ENCODE results near the gene INTS15.

GRCh38 chr7:6654113-6654841 is 64.5 kb downstream of the INTS15 start:
- TF ChIP-seq, protein P1, sequence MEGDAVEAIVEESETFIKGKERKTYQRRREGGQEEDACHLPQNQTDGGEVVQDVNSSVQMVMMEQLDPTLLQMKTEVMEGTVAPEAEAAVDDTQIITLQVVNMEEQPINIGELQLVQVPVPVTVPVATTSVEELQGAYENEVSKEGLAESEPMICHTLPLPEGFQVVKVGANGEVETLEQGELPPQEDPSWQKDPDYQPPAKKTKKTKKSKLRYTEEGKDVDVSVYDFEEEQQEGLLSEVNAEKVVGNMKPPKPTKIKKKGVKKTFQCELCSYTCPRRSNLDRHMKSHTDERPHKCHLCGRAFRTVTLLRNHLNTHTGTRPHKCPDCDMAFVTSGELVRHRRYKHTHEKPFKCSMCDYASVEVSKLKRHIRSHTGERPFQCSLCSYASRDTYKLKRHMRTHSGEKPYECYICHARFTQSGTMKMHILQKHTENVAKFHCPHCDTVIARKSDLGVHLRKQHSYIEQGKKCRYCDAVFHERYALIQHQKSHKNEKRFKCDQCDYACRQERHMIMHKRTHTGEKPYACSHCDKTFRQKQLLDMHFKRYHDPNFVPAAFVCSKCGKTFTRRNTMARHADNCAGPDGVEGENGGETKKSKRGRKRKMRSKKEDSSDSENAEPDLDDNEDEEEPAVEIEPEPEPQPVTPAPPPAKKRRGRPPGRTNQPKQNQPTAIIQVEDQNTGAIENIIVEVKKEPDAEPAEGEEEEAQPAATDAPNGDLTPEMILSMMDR (conservative IDR thresholded peaks at IDR 0.05; ENCODE audit: low read depth, low read length): no peak
- TF ChIP-seq EZH2 (IDR thresholded peaks at IDR 0.05; ENCODE audit: low read length, unreplicated experiment): no peak
- TF ChIP-seq EZH2phosphoT487 (IDR thresholded peaks at IDR 0.05; ENCODE audit: borderline replicate concordance, low read length): no peak

Data from PC-3 (cell line).